ENCODE data around the gene TOR3A. TPM values are rescaled to one million over a fixed set of nuclear protein-coding genes. Genes with fewer than 3 reads are reported as not detected.

TOR3A gene
- polyA plus RNA-seq, 1 experiment, result 30.8 TPM

GRCh38 chr1:179083533-179083932 lies 1.7 kb downstream of the TOR3A start:
- no peak for DNase-seq (ENCODE audit: low read depth)
- CTCF ChIA-PET, result interaction anchor here (1.0 kb wide), 1 partner anchor 24 kb away, joined by 3 read pairs; no protein-coding TSS in a partner anchor
- no peak for TF ChIP-seq CTCF (IDR thresholded peaks at IDR 0.05; ENCODE audit: insufficient read depth, low read depth, low read length)
- POLR2A ChIA-PET, result no interaction called here
- peaks cover 5% of the 10 kb centered on the region; the same call in 1 of the 2 replicates for H3K36me3 ChIP-seq (ENCODE audit: control insufficient read depth, insufficient read depth, low read length)
- H3K4me3 ChIP-seq (ENCODE audit: low read depth, low read length), result no peak overlapping the region
- H3K27me3 ChIP-seq (ENCODE audit: control insufficient read depth, insufficient read depth, low read length), result no peaks in the 10 kb centered on the region

- H3K27me3 ChIP-seq (ENCODE audit: control insufficient read depth, insufficient read depth, low read length), result no peaks in the 10 kb centered on the region
- no peak for TF ChIP-seq CTCF (IDR thresholded peaks at IDR 0.05; ENCODE audit: insufficient read depth, low read depth, low read length)
- no peak overlapping the region for H3K4me3 ChIP-seq (ENCODE audit: low read depth, low read length)
- ChIA-PET POLR2A (no interaction called here), CTCF (interaction anchor here (0.6 to 1.8 kb wide), 4 partner anchors 9 to 517 kb away, joined by 3 to 6 read pairs (median 6); no protein-coding TSS in a partner anchor)
- no peak for DNase-seq (ENCODE audit: low read depth)
- peaks cover 13% of the 10 kb centered on the region for H3K36me3 ChIP-seq (ENCODE audit: control insufficient read depth, insufficient read depth, low read length)
These were observed 5.8 kb downstream of the TOR3A start for GRCh38 chr1:179087665-179088064.

GRCh38 chr1:179089827-179090482 lies 8.1 kb downstream of the TOR3A start:
- Histone ChIP-seq H3K4me3 (ENCODE audit: low read depth, low read length) (no peak overlapping the region), H3K27me3 (ENCODE audit: control insufficient read depth, insufficient read depth, low read length) (no peaks in the 10 kb centered on the region), H3K36me3 (ENCODE audit: control insufficient read depth, insufficient read depth, low read length) (peaks cover 23% of the 10 kb centered on the region)
- CTCF ChIA-PET, result interaction anchor here (0.8 kb wide), 1 partner anchor 117 kb away, joined by 3 read pairs; no protein-coding TSS in a partner anchor
- POLR2A ChIA-PET, result no interaction called here
- no peak for DNase-seq (ENCODE audit: low read depth)
- TF ChIP-seq CTCF (IDR thresholded peaks at IDR 0.05; ENCODE audit: insufficient read depth, low read depth, low read length), result no peak

- Histone ChIP-seq H3K4me3 (ENCODE audit: low read depth, low read length) (no peak overlapping the region), H3K27me3 (ENCODE audit: control insufficient read depth, insufficient read depth, low read length) (no peaks in the 10 kb centered on the region), H3K36me3 (ENCODE audit: control insufficient read depth, insufficient read depth, low read length) (peaks cover 22% of the 10 kb centered on the region)
- no peak for TF ChIP-seq CTCF (IDR thresholded peaks at IDR 0.05; ENCODE audit: insufficient read depth, low read depth, low read length)
- POLR2A ChIA-PET, result no interaction called here
- DNase-seq (ENCODE audit: low read depth), result no peak
- CTCF ChIA-PET, result interaction anchor here (0.8 kb wide), 1 partner anchor 116 kb away, joined by 3 read pairs; no protein-coding TSS in a partner anchor
These were observed 8.7 kb downstream of the TOR3A start for GRCh38 chr1:179090522-179090921.

GRCh38 chr1:179090923-179091322 lies 9.1 kb downstream of the TOR3A start:
- TF ChIP-seq CTCF (IDR thresholded peaks at IDR 0.05; ENCODE audit: insufficient read depth, low read depth, low read length), result no peak
- no peaks in the 10 kb centered on the region for H3K27me3 ChIP-seq (ENCODE audit: control insufficient read depth, insufficient read depth, low read length)
- ChIA-PET CTCF (interaction anchor here (0.8 to 1.6 kb wide), 2 partner anchors 103 to 116 kb away, joined by 3 to 6 read pairs; no protein-coding TSS in a partner anchor), POLR2A (no interaction called here)
- H3K36me3 ChIP-seq (ENCODE audit: control insufficient read depth, insufficient read depth, low read length), result peaks cover 20% of the 10 kb centered on the region
- H3K4me3 ChIP-seq (ENCODE audit: low read depth, low read length), result no peak overlapping the region
- no peak for DNase-seq (ENCODE audit: low read depth)
